Measurements from ENCODE around the gene GCHFR.

The GCHFR gene

GRCh38 chr15:40736575-40736974 lies 27.3 kb upstream of the GCHFR start:
- Histone ChIP-seq H3K4me3 (ENCODE audit: low read depth, low read length) (no peak overlapping the region), H3K9me3 (ENCODE audit: control insufficient read depth, insufficient read depth, low read depth, low read length) (no peaks in the 10 kb centered on the region), H3K36me3 (ENCODE audit: control insufficient read depth in 2 of 2, insufficient read depth in 1 of 2, low read length in 2 of 2) (peaks cover 26 to 85% of the 10 kb centered on the region in 2 experiments; a peak in 2 of 3 replicates), H3K27ac (ENCODE audit: extremely low read depth, low read depth, low read length) (no peak overlapping the region), H3K4me1 (ENCODE audit: control insufficient read depth, insufficient read depth, low read length) (no peaks in the 10 kb centered on the region)
- ChIA-PET POLR2A (no interaction called here), CTCF (interaction anchor here (1.4 kb wide), 1 partner anchor 10 kb away, joined by 8 read pairs; no protein-coding TSS in a partner anchor)
- TF ChIP-seq ZNF658 (tag by site-specific recombination; IDR thresholded peaks at IDR 0.05) (no peak), ZNF157 (tag by site-specific recombination; IDR thresholded peaks at IDR 0.05) (no peak), ZNF449 (tag by site-specific recombination; IDR thresholded peaks at IDR 0.05) (no peak)

- H3K27ac ChIP-seq (ENCODE audit: extremely low read depth, low read depth, low read length), result no peak overlapping the region
- POLR2A ChIA-PET, result no interaction called here
- CTCF ChIA-PET, result interaction anchor here (0.6 to 1.4 kb wide), 2 partner anchors 10 to 16 kb away, joined by 3 to 8 read pairs; no protein-coding TSS in a partner anchor
- no peak overlapping the region for H3K4me3 ChIP-seq (ENCODE audit: low read depth, low read length)
- peaks cover 24 to 84% of the 10 kb centered on the region in 2 experiments; a peak in 2 of 3 replicates for H3K36me3 ChIP-seq (ENCODE audit: control insufficient read depth in 2 of 2, insufficient read depth in 1 of 2, low read length in 2 of 2)
- no peaks in the 10 kb centered on the region for H3K9me3 ChIP-seq (ENCODE audit: control insufficient read depth, insufficient read depth, low read depth, low read length)
- H3K4me1 ChIP-seq (ENCODE audit: control insufficient read depth, insufficient read depth, low read length), result no peaks in the 10 kb centered on the region
- TF ChIP-seq ZNF335 (tag by site-specific recombination; conservative IDR thresholded peaks at IDR 0.05), result peak; percentile 41; the same call in 1 of the 2 replicates
- TF ChIP-seq ZNF37A (tag by site-specific recombination; IDR thresholded peaks at IDR 0.05), result no peak
- TF ChIP-seq PRDM6 (tag by site-specific recombination; IDR thresholded peaks at IDR 0.05), result 0 out of 2 replicates have a peak, but pooled peaks have one; percentile 33
- no peak for TF ChIP-seq CTCF (tag by site-specific recombination; IDR thresholded peaks at IDR 0.05)
- TF ChIP-seq FEZF1 (tag by site-specific recombination; IDR thresholded peaks at IDR 0.05), result no peak
These were observed 26.8 kb upstream of the GCHFR start for GRCh38 chr15:40737048-40737447.

GRCh38 chr15:40739047-40739446 lies 24.8 kb upstream of the GCHFR start:
- no peaks in the 10 kb centered on the region for H3K9me3 ChIP-seq (ENCODE audit: control insufficient read depth, insufficient read depth, low read depth, low read length)
- no peak overlapping the region for H3K4me3 ChIP-seq (ENCODE audit: low read depth, low read length)
- peaks cover 24 to 93% of the 10 kb centered on the region in 2 experiments; a peak in 2 of 3 replicates for H3K36me3 ChIP-seq (ENCODE audit: control insufficient read depth in 2 of 2, insufficient read depth in 1 of 2, low read length in 2 of 2)
- ChIA-PET CTCF (interaction anchor here (0.6 to 1.4 kb wide), 2 partner anchors 9 to 119 kb away, joined by 5 to 6 read pairs; no protein-coding TSS in a partner anchor), POLR2A (interaction anchor here (0.6 to 0.9 kb wide), 3 partner anchors 8 to 41 kb away, joined by 3 read pairs; no protein-coding TSS in a partner anchor)
- no peak overlapping the region for H3K27ac ChIP-seq (ENCODE audit: extremely low read depth, low read depth, low read length)
- H3K4me1 ChIP-seq (ENCODE audit: control insufficient read depth, insufficient read depth, low read length), result no peaks in the 10 kb centered on the region
- TF ChIP-seq SP2 (tag by site-specific recombination; IDR thresholded peaks at IDR 0.05) (no peak), ZSCAN18 (tag by site-specific recombination; IDR thresholded peaks at IDR 0.05) (no peak), ZNF394 (tag by site-specific recombination; IDR thresholded peaks at IDR 0.05; ENCODE audit: borderline replicate concordance) (no peak), REST (tag by site-specific recombination; IDR thresholded peaks at IDR 0.05) (no peak), ZNF274 (IDR thresholded peaks at IDR 0.05; ENCODE audit: low read length) (no peak), ZNF274 (tag by site-specific recombination; IDR thresholded peaks at IDR 0.05; ENCODE audit: borderline replicate concordance) (no peak), ZNF214 (tag by site-specific recombination; IDR thresholded peaks at IDR 0.05; ENCODE audit: borderline replicate concordance) (no peak), PBX3 (CRISPR knock-in tag; IDR thresholded peaks at IDR 0.05) (no peak), SP7 (tag by site-specific recombination; IDR thresholded peaks at IDR 0.05) (no peak), ZNF19 (tag by site-specific recombination; IDR thresholded peaks at IDR 0.05; ENCODE audit: low read depth) (no peak)

All from HEK293 (cell line).